Dendritic cell treated with granulocyte-macrophage colony-stimulating factor and Interleukin-4, amounts not matched to agents 40 ng/mL and 50 ng/mL, for 4 days (primary cell): ENCODE results near the gene RASA3.
"Not testable (repeated sequence)": the region's sequence is repeated elsewhere in the genome, so short reads cannot be mapped to it uniquely, and the experiment has no call there.

Experiments used
- H3K27ac Mint-ChIP-seq: one replicate; pipeline ENCODE4 v1.8.0; 2022; ENCODE audit warnings: mild to moderate bottlenecking, mixed read lengths
- H3K27me3 Mint-ChIP-seq: one replicate; pipeline ENCODE4 v1.8.0; 2022; ENCODE audit warnings: mild to moderate bottlenecking, mixed read lengths
- H3K36me3 Mint-ChIP-seq: one replicate; pipeline ENCODE4 v1.8.0; 2022; ENCODE audit warnings: low read depth, mixed read lengths
- H3K4me1 Mint-ChIP-seq: one replicate; pipeline ENCODE4 v1.8.0; 2022; ENCODE audit warnings: low read depth, mixed read lengths
- H3K4me3 Mint-ChIP-seq: one replicate; pipeline ENCODE4 v1.8.0; 2022; ENCODE audit warnings: mild to moderate bottlenecking, moderate library complexity, mixed read lengths
- H3K9me3 Mint-ChIP-seq: one replicate; pipeline ENCODE4 v1.8.0; 2022; ENCODE audit warnings: mixed read lengths
- intact Hi-C: fragments of 100-400 bp; cut with micrococcal nuclease; formaldehyde crosslinking; loops from one replicate; pipeline ENCODE4 v1.15.0; 2022

Gene RASA3

DNA sequence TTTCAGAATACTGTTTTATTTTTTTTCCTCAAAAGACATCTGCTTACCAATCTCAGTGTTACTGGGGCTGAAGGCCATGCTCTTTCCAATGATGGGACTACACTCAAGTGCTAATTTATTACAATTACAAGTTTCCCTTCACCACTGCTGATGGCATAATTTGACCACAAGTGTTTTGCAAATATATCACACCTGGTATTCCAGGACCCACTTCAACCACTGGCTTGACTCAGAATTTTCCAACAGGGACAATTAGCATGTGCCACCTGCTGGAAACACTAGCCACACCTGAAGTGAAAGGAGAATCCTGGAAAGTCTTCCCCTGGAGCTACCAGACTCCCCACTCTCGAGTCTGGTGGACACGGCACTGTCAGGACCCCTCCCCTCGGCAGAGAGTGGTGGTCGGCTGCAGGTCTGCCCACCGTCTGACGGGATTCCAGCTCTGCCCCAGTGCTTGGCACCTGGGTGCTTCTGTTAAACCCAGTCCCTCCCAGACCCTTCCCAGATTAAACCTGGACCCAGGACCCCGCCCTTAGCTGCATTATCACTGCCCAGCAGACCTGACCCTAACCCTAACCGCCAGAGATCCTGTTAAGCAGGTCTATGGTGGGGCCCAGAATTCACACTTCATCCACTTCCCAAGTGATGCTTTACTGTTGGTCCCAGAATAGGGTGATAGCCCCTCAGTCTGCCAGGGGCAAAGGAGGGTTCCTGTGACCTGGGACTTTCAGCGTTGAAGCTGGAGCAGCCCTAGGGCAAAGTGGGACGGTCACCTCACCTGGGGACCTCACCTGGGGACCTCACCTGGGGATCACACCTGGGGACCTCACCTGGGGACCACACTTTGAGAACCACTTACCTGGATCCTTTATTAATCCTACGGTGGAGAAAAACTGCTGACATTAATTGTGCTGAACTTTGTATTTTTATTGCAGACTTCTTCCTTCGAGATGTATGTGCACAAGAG, 17.6 kb upstream of the RASA3 start:
- Mint-ChIP-seq H3K4me3 (no peak overlapping the region), H3K4me1 (peaks cover 71% of the 10 kb centered on the region), H3K27ac (no peak overlapping the region), H3K27me3 (peaks cover 44% of the 10 kb centered on the region), H3K36me3 (no peaks in the 10 kb centered on the region), H3K9me3 (peaks cover 9% of the 10 kb centered on the region)
- intact Hi-C loops, result no loop called here

DNA sequence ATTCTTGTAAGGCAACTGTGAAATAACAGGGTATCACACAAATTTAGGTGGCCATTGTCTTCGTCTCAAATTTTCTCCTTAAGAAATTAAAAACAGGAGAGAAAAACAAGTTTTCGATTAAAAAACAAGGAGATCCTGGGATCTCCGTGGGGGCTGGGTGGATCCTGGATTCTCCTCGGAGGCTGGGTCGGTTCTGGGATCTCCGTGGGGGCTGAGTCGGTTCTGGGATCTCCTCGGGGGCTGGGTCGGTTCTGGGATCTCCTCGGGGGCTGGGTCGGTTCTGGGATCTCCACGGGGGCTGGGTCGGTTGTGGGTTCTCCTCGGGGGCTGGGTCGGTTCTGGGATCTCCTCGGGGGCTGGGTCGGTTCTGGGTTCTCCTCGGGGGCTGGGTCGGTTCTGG, 16.5 kb upstream of the RASA3 start:
- intact Hi-C loops, H3K27ac Mint-ChIP-seq, H3K4me3 Mint-ChIP-seq, H3K36me3 Mint-ChIP-seq, H3K9me3 Mint-ChIP-seq: not testable (repeated sequence)
- Mint-ChIP-seq H3K4me1 (peaks cover 63% of the 10 kb centered on the region), H3K27me3 (peaks cover 49% of the 10 kb centered on the region)

DNA sequence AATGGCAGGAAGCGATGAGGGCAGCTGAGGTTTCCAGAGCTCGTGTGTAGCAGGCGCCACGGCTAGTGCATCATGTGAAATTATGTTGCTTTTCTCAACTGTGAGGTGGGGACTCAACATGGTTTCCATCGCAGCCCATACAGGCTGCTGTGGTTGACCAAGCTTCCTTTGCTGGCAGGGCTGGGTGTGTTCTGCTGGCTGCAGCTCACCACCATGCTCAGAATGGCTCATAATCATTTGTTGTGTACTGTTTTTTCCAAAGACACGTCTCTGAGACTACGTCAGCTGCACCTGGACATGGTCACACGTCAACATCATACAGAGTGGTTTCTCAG, 16.1 kb upstream of the RASA3 start:
- Mint-ChIP-seq H3K4me1 (peaks cover 59% of the 10 kb centered on the region), H3K36me3 (no peaks in the 10 kb centered on the region), H3K27ac (no peak overlapping the region), H3K9me3 (peaks cover 3% of the 10 kb centered on the region), H3K4me3 (no peak overlapping the region), H3K27me3 (peaks cover 45% of the 10 kb centered on the region)
- intact Hi-C loops, result no loop called here

DNA sequence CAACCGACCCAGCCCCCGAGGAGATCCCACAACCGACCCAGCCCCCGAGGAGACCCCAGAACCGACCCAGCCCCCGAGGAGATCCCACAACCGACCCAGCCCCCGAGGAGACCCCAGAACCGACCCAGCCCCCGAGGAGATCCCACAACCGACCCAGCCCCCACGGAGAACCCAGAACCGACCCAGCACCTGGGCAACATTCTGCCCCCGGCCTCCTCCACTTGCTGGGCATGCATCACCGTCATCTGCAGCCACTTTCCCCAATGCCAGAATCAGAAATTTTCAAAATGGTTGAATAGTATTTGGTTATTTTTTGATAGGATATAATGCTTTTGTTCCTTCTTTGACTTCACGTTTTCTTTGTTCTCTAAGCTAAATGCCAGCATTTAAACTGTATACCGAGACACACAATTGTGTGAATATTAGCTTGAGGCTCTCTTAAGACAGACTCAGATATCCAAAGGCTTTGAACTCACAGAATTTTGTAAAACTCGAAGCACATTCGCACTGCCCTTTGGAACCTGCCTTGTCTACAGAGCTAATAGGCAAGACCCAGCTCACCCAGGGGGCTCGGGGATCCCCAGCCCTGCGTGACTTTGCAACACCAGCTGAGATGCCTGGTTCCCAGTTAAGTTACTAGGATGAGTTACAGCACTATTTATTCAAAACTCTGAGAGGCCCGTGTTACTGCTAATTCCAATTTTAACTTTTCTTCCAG, 15.5 kb upstream of the RASA3 start:
- intact Hi-C loops, result no loop called here
- Mint-ChIP-seq H3K27me3 (peaks cover 42% of the 10 kb centered on the region), H3K4me3 (no peak overlapping the region), H3K4me1 (peaks cover 54% of the 10 kb centered on the region), H3K36me3 (no peaks in the 10 kb centered on the region), H3K27ac (no peak overlapping the region), H3K9me3 (no peaks in the 10 kb centered on the region)

GRCh38 chr13:114146629-114147028, 14.2 kb upstream of the RASA3 start:
- intact Hi-C loops, result no loop called here
- peaks cover 36% of the 10 kb centered on the region for H3K27me3 Mint-ChIP-seq
- H3K9me3 Mint-ChIP-seq, result no peaks in the 10 kb centered on the region
- no peak overlapping the region for H3K4me3 Mint-ChIP-seq
- peaks cover 41% of the 10 kb centered on the region for H3K4me1 Mint-ChIP-seq
- H3K36me3 Mint-ChIP-seq, result no peaks in the 10 kb centered on the region
- H3K27ac Mint-ChIP-seq, result no peak overlapping the region

GRCh38 chr13:114146173-114146572, 13.8 kb upstream of the RASA3 start:
- intact Hi-C loops, result no loop called here
- Mint-ChIP-seq H3K4me3 (no peak overlapping the region), H3K27ac (no peak overlapping the region), H3K27me3 (peaks cover 36% of the 10 kb centered on the region), H3K4me1 (peaks cover 36% of the 10 kb centered on the region), H3K36me3 (no peaks in the 10 kb centered on the region), H3K9me3 (no peaks in the 10 kb centered on the region)

DNA sequence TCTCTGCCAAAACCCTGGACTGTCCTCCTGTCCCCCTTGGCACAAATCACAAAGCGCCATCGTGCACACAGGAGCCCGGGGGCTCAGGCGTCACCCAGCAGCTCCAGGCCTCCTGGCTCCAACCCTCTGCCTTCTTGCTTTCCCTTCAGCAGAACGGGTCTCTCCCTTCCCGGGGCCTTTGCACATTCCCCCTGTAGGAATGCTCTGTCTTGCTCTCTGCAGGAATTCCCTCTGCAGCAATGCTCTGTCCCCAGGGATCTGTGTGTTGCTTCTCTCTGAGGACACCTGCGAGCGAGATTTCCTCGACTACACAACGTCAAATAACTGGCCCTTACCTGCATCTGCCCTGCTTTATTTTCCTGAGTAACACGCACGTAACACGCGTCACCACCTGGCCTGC, 13.3 kb upstream of the RASA3 start:
- H3K36me3 Mint-ChIP-seq, result no peaks in the 10 kb centered on the region
- H3K9me3 Mint-ChIP-seq, result no peaks in the 10 kb centered on the region
- intact Hi-C loops, result no loop called here
- no peak overlapping the region for H3K27ac Mint-ChIP-seq
- no peak overlapping the region for H3K4me3 Mint-ChIP-seq
- peaks cover 36% of the 10 kb centered on the region for H3K27me3 Mint-ChIP-seq
- H3K4me1 Mint-ChIP-seq, result peaks cover 31% of the 10 kb centered on the region

GRCh38 chr13:114145256-114145655, 12.8 kb upstream of the RASA3 start:
- Mint-ChIP-seq H3K27me3 (peaks cover 36% of the 10 kb centered on the region), H3K36me3 (no peaks in the 10 kb centered on the region), H3K4me1 (peaks cover 30% of the 10 kb centered on the region), H3K4me3 (no peak overlapping the region), H3K9me3 (no peaks in the 10 kb centered on the region), H3K27ac (no peak overlapping the region)
- intact Hi-C loops, result no loop called here

DNA sequence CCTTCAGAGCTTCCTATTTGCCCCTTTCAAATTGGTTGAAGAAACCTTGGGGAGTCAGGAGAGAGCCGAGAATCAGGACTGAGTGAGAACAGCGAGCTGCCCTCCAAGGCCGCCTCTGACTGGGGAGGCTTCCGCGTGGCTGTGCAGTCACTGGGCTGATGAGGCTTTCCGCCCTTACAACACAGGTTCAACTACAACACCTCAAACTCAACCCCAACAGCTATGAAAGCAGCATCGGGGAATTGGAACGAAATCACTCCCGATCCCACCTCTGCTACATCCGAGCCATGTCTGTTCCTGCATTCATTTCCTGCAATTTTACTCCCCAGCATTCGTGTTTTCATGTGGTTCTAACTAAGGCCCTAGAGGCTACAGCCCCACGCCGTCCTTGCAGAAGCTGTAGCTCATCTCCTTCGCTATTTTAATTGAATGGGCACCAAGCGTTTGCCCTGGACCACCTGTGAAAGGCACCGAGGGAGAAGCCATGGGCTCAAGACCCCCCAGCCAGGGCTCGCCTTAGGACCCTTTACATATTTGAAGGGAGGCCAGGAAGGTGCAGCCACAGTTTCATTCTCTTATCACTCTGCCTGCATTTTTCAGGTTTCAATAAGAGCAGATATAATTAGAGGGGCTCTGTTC, 12.3 kb upstream of the RASA3 start:
- Mint-ChIP-seq H3K9me3 (no peaks in the 10 kb centered on the region), H3K4me3 (no peak overlapping the region), H3K27ac (no peak overlapping the region), H3K27me3 (peaks cover 37% of the 10 kb centered on the region), H3K4me1 (peaks cover 30% of the 10 kb centered on the region), H3K36me3 (no peaks in the 10 kb centered on the region)
- intact Hi-C loops, result no loop called here

DNA sequence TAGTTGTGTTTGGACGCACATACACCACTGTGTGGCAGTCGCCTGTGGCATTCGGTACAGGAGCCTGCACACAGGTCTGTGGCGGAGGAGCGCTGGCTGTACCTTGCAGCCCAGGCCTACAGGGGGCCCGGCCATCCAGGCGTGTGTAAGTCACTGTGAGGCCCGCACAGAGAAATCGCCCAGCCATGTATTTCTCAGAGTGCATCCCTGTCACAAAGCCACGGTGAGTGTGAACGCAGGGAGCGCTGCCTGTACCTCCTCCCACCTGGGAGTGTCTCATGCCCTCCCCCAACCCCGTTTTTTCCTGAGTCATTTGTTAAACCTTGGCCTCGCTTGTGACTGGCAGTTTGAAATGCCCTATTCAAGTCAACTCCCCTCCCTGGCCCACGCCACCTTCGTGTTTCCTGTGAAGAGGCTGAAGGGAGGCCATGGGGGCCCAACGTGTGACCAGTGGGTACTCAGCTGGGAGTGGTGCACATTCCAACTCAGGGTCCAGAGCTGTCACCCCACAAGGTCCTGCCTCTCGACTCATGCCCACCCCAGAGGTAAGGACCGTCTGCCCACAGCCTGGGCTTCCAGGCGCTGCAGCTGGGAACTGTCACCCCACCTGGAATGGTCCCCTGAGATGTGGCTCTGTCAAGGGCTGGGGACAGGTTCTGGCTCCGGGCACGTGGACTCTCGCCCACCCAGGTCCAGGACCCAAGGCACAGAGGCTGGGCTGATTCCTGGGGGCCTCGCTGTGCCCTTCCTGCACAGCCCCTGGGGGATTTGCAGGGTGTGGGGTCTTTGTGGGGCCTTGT, 11.6 kb upstream of the RASA3 start:
- intact Hi-C loops, result no loop called here
- Mint-ChIP-seq H3K9me3 (no peaks in the 10 kb centered on the region), H3K36me3 (no peaks in the 10 kb centered on the region), H3K4me3 (no peak overlapping the region), H3K27ac (no peak overlapping the region), H3K4me1 (peaks cover 30% of the 10 kb centered on the region), H3K27me3 (peaks cover 35% of the 10 kb centered on the region)

DNA sequence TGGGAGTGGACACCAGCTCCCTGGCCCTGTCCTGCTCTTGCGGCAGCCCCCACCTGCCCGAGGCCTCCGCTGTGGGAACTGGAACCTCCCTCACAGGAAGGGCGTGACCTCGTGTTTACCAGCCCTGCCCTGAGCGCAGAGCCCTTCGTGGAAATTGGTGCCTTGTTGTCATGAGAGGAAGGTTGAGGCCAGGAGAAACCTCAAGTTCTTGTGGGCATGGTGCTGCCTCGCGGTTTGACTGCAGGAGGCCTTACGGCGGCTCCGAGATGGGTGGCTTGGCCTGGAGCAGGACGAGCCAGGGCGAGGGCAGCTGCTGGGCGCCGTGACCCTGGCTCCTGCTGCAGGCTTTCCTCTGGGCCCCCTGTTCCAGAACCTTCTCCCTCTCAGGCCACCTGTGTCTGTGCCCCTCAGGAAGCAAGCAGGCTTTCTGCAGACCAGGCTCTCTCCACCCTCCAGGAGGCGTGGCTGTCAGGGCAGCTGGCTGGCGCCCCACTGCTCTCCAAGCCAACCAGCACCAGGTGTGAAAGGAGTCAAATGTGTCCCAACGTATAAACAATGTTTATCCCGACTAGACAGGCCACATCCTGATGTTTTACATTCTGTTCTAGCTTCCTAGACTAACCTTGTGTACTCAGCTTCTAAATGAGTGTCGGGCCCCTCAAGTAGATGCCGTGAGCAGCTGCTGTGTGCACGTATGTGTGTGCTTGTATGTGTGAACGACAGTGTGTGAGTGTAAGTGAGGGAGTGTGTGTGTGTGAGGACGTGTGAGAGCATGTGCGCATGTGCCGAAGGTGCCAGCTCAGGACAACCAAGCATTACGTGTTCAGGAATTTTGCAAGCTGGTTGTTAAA, 10.4 kb upstream of the RASA3 start:
- no peaks in the 10 kb centered on the region for H3K36me3 Mint-ChIP-seq
- no peak overlapping the region for H3K4me3 Mint-ChIP-seq
- H3K27ac Mint-ChIP-seq, result no peak overlapping the region
- intact Hi-C loops, result no loop called here
- H3K4me1 Mint-ChIP-seq, result peaks cover 21% of the 10 kb centered on the region
- H3K27me3 Mint-ChIP-seq, result peaks cover 26% of the 10 kb centered on the region
- H3K9me3 Mint-ChIP-seq, result no peaks in the 10 kb centered on the region

GRCh38 chr13:114142137-114142550, 9.7 kb upstream of the RASA3 start:
- no peaks in the 10 kb centered on the region for H3K36me3 Mint-ChIP-seq
- H3K27ac Mint-ChIP-seq, result no peak overlapping the region
- H3K4me3 Mint-ChIP-seq, result no peak overlapping the region
- H3K27me3 Mint-ChIP-seq, result peaks cover 24% of the 10 kb centered on the region
- intact Hi-C loops, result no loop called here
- H3K9me3 Mint-ChIP-seq, result no peaks in the 10 kb centered on the region
- peaks cover 19% of the 10 kb centered on the region for H3K4me1 Mint-ChIP-seq
